Tibial nerve (tissue), 4 donors: Measurements from ENCODE around the gene TMEM150C. TPM values are rescaled to one million over a fixed set of nuclear protein-coding genes. Genes with fewer than 3 reads are reported as not detected.

Source experiments
- DNase-seq, 2 donors: peaks; one replicate each; pipeline ENCODE4 v3.0.0-alpha.2; 2019; ENCODE audit warnings: low spot score in 2 of 2
- H3K27ac ChIP-seq, 4 donors: fragments of 200-600 bp; sonication (generic) in 3 of 4; one replicate each; pipeline ENCODE4 v1.5.1; 2017 to 2019; ENCODE audit warnings: mild to moderate bottlenecking in 1 of 4
- H3K27me3 ChIP-seq, 2 donors: fragments of 200-600 bp; sonication (generic) in 1 of 2; one replicate each; pipeline versions ENCODE4 v1.5.1 to v1.6.0; 2017 to 2019
- H3K36me3 ChIP-seq, 3 donors: fragments of 200-600 bp; sonication (generic); one replicate each; pipeline ENCODE4 v1.5.1; 2018 to 2019
- H3K4me1 ChIP-seq, 4 donors: fragments of 200-600 bp; sonication (generic) in 3 of 4; one replicate each; pipeline ENCODE4 v1.5.1; 2017 to 2019
- H3K4me3 ChIP-seq, 4 donors: fragments of 200-600 bp; sonication (generic) in 3 of 4; one replicate each; pipeline ENCODE4 v1.5.1; 2017 to 2019; ENCODE audit warnings: mild to moderate bottlenecking in 1 of 4, moderate library complexity in 1 of 4
- H3K9me3 ChIP-seq, 4 donors: fragments of 200-600 bp; sonication (generic) in 3 of 4; one replicate each; pipeline ENCODE4 v1.5.1; 2017 to 2019
- EP300 ChIP-seq, 2 donors: sonication (generic); formaldehyde crosslinking; IDR thresholded peaks; one replicate each; pipeline ENCODE4 v1.6.1; 2017; ENCODE audit warnings: antibody characterized with exemption in 2 of 2, mild to moderate bottlenecking in 1 of 2
- POLR2A ChIP-seq, 2 donors: fragments of 450-650 bp; IDR thresholded peaks; one replicate each; pipeline ENCODE4 v1.6.1; 2017; ENCODE audit warnings: antibody characterized with exemption in 2 of 2, mild to moderate bottlenecking in 2 of 2, moderate library complexity in 2 of 2
- WGBS, 2 donors: methylation state at CpG; one replicate each; pipeline ENCODE4 v1.1.5; 2018; 5-methylcytosine and 5-hydroxymethylcytosine counted together
- total RNA-seq, 4 donors: library from RNA; depleted of rRNA; stranded (reverse); fragments of >200 nt; gene quantifications; one replicate each; pipeline ENCODE4 v1.1.0, GENCODE V29; 2016
- TF ChIP-seq, protein P1 (sequence below), 5 experiments: fragments of 200-600 bp in 3 of 5; fragments of 450-650 bp in 2 of 5; sonication (generic) in 3 of 5; IDR thresholded peaks; one replicate each; pipeline ENCODE4 v1.5.1; 2016 to 2019; ENCODE audit warnings: antibody characterized with exemption in 5 of 5, mild to moderate bottlenecking in 3 of 5, moderate library complexity in 2 of 5

The TMEM150C gene
- total RNA-seq, 4 donors from 2014 or later, result 6.3 to 44.9 (median 16.0) TPM

GRCh38 chr4:82496349-82496748, 65.4 kb downstream of the TMEM150C start:
- DNase-seq, result no peak
- WGBS, 2 donors, result 52 to 69% methylated on average over 2 of the region's 2 CpGs
- TF ChIP-seq EP300 (IDR thresholded peaks at IDR 0.05) (no peak), POLR2A (IDR thresholded peaks at IDR 0.05) (no peak)
- TF ChIP-seq, protein P1, sequence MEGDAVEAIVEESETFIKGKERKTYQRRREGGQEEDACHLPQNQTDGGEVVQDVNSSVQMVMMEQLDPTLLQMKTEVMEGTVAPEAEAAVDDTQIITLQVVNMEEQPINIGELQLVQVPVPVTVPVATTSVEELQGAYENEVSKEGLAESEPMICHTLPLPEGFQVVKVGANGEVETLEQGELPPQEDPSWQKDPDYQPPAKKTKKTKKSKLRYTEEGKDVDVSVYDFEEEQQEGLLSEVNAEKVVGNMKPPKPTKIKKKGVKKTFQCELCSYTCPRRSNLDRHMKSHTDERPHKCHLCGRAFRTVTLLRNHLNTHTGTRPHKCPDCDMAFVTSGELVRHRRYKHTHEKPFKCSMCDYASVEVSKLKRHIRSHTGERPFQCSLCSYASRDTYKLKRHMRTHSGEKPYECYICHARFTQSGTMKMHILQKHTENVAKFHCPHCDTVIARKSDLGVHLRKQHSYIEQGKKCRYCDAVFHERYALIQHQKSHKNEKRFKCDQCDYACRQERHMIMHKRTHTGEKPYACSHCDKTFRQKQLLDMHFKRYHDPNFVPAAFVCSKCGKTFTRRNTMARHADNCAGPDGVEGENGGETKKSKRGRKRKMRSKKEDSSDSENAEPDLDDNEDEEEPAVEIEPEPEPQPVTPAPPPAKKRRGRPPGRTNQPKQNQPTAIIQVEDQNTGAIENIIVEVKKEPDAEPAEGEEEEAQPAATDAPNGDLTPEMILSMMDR (IDR thresholded peaks at IDR 0.05), result no peak
- no peaks in the 10 kb centered on the region for H3K36me3 ChIP-seq
- no peaks in the 10 kb centered on the region for H3K9me3 ChIP-seq
- no peak overlapping the region for H3K27ac ChIP-seq
- H3K4me3 ChIP-seq, result no peak overlapping the region
- no peaks in the 10 kb centered on the region for H3K27me3 ChIP-seq
- H3K4me1 ChIP-seq, result no peaks in the 10 kb centered on the region

DNA sequence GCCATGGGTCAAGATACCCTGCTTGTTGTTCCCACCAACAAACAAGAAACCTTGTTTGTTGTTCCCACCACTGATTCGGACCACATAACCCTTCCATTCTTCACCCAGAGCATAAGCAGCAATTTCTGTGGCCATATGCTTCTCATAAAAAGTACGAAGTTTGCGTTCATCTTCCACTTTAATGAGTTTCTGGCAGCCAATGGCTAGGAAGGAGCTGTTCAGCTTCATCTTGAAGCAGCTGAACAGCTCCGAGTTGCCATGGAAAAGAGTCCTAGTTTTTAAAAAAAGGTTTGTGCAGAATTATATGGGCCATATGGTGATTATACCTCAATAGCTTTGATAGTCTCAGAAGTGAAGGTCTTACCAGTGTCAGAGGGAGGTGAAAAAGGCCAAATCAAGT, 66.1 kb downstream of the TMEM150C start:
- Histone ChIP-seq H3K4me3 (no peak overlapping the region), H3K27ac (no peak overlapping the region), H3K4me1 (no peaks in the 10 kb centered on the region), H3K9me3 (no peaks in the 10 kb centered on the region), H3K36me3 (no peaks in the 10 kb centered on the region), H3K27me3 (no peaks in the 10 kb centered on the region)
- WGBS, 2 donors, result 74 to 79% methylated on average over 4 of the region's 4 CpGs
- no peak for DNase-seq
- TF ChIP-seq, protein P1 (IDR thresholded peaks at IDR 0.05), result no peak
- TF ChIP-seq POLR2A (IDR thresholded peaks at IDR 0.05), result no peak
- TF ChIP-seq EP300 (IDR thresholded peaks at IDR 0.05), result no peak

DNA sequence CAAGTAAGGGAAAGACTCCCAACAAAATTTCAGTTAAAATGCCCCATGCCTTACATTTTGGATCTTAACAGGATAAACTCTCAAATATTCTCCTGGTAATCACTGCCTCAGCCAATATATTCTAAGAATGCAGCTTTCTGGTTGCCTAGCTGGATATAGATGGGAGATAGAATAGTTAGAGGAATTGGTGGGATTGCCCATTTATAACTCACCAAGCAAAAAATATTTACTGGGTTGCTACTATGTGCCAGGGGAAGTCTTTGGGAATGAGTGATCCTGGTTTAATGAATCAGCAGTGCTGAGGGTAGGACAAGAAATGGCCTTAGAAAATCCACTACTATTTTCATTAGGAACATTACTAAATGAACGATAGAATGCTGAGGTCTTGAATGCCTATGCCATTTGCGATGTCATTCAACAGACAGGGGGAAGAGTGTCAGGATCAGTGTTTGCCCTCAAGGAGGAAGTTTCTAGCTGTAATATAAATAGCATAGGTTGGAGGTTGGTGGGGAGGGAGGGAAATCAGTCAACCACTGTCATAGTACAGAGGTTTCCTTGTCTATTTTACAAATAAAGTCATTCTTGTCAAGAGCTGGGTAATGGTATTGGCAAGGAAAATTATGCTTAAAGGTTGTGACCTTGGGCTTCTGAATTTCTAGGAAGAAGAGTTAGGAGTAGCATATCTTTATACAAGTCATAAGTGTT, 67.9 kb downstream of the TMEM150C start:
- Histone ChIP-seq H3K36me3 (no peaks in the 10 kb centered on the region), H3K27ac (no peak overlapping the region), H3K27me3 (no peaks in the 10 kb centered on the region), H3K4me1 (no peaks in the 10 kb centered on the region), H3K9me3 (no peaks in the 10 kb centered on the region), H3K4me3 (no peak overlapping the region)
- no peak for DNase-seq
- TF ChIP-seq, protein P1 (IDR thresholded peaks at IDR 0.05), result no peak
- TF ChIP-seq POLR2A (IDR thresholded peaks at IDR 0.05) (no peak), EP300 (IDR thresholded peaks at IDR 0.05) (no peak)
- WGBS, 2 donors, result 51 to 58% methylated on average over 2 of the region's 2 CpGs

DNA sequence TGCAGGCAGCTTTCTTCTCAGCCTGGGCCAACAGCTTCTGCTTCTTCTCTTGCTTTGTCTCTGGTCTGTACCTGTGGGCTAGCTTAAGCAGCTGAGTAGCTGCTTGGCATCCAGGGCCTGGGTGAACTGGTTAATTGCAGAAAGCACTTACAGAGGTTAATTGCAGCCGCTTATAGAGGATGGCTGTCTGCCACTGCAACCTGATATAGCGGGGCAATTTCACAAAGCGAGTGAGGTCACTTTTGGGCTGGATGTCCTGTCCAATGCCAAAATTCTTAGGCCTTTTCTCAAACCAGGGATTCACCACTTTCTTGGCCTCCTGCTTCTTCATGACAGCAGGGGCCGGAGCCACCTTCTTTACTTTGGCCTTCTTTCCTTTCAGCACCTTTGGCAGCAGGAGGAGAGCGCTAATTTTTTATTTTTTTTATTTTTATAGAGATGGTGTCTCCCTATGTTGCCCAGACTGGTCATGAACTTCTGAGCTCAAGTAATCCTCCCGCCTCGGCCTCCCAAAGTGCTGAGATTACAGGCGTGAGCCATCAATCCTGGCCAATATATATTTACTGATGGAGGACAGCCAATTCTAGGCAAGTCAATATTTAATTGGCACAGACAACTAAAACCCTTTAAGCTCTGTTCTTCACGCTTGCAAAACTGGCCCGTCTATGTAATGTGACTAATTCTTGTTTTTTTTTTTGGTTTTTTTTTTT, 70.4 kb downstream of the TMEM150C start:
- Histone ChIP-seq H3K4me3 (no peak overlapping the region), H3K27ac (no peak overlapping the region), H3K27me3 (no peaks in the 10 kb centered on the region), H3K9me3 (no peaks in the 10 kb centered on the region), H3K4me1 (no peaks in the 10 kb centered on the region), H3K36me3 (no peaks in the 10 kb centered on the region)
- no peak for DNase-seq
- TF ChIP-seq EP300 (IDR thresholded peaks at IDR 0.05) (no peak), POLR2A (IDR thresholded peaks at IDR 0.05) (no peak)
- TF ChIP-seq, protein P1 (IDR thresholded peaks at IDR 0.05), result no peak
- WGBS, 2 donors, result 81 to 85% methylated on average over 10 of the region's 10 CpGs

DNA sequence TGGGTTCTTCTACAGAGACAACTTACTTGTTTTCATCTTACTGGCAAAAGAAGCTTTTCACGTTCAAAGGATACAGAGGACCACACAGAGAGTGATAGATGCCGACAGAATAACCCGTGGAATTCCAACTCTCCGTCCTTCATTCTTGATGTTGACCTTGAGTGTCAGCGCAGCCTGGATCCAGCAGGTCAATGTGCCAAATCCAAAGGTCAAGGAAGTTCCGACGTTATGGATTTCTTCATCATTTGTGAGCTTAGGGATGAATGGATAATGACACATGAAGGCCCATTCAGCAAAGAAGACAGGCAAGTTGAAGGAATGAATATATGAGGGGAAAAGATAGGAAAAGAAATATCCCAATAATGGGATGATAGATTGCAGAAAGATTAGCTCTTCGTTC, 71.8 kb downstream of the TMEM150C start:
- no peak overlapping the region for H3K4me3 ChIP-seq
- no peaks in the 10 kb centered on the region for H3K36me3 ChIP-seq
- no peaks in the 10 kb centered on the region for H3K9me3 ChIP-seq
- H3K27me3 ChIP-seq, result no peaks in the 10 kb centered on the region
- no peak overlapping the region for H3K27ac ChIP-seq
- TF ChIP-seq, protein P1 (IDR thresholded peaks at IDR 0.05), result no peak
- TF ChIP-seq EP300 (IDR thresholded peaks at IDR 0.05) (no peak), POLR2A (IDR thresholded peaks at IDR 0.05) (no peak)
- no peaks in the 10 kb centered on the region for H3K4me1 ChIP-seq
- WGBS, 2 donors, result 33 to 40% methylated on average over 8 of the region's 8 CpGs
- DNase-seq, result no peak
